Caco-2 (cell line): Measurements from ENCODE around the gene CSMD2. TPM values are rescaled to one million over a fixed set of nuclear protein-coding genes. Genes with fewer than 3 reads are reported as not detected.

Source experiments
- BruUV-seq: library from RNA; stranded (reverse); fragments of 400-500 nt; replicated peaks from 2 replicates; lab custom pipeline; 2021; lab: Mats Ljungman, UMichigan
- CTCF ChIA-PET: fragments of 300-600 bp; sonication (Branson Sonifier 250); formaldehyde crosslinking; loops from one replicate; lab custom pipeline; 2022; ENCODE audit warnings: antibody characterized with exemption; lab: Charles Lee
- POLR2A ChIA-PET: fragments of 300-600 bp; sonication (Branson Sonifier 250); formaldehyde crosslinking; loops from one replicate; lab custom pipeline; 2022; ENCODE audit warnings: antibody characterized with exemption; lab: Charles Lee
- DNase-seq, 2 experiments: peaks; one replicate each; pipeline versions ENCODE4 v3.0.0 to v3.0.0-alpha.2; 2020 to 2022
- H3K27me3 ChIP-seq: replicated peaks from 2 replicates; pipeline ENCODE4 v1.6.0; 2011; ENCODE audit warnings: low read length; ENCODE audit not compliant: control insufficient read depth, insufficient read depth
- H3K36me3 ChIP-seq: 2 replicates; pipeline ENCODE4 v1.5.1; 2011; ENCODE audit warnings: low read length; ENCODE audit not compliant: control insufficient read depth, insufficient read depth
- H3K4me1 ChIP-seq: fragments of 250-450 bp; sonication (Bioruptor Pico); 2 replicates; pipeline ENCODE4 v1.5.1; 2020; ENCODE audit warnings: mild to moderate bottlenecking
- H3K4me3 ChIP-seq: 2 replicates; pipeline ENCODE4 v1.5.1; 2011; ENCODE audit warnings: low read depth, mild to moderate bottlenecking, control low read depth, low read length
- H3K9me3 ChIP-seq: fragments of 250-450 bp; sonication (Bioruptor Pico); 2 replicates; pipeline ENCODE4 v1.5.1; 2020; ENCODE audit warnings: mild to moderate bottlenecking, moderate library complexity
- H3K27ac Mint-ChIP-seq: one replicate; pipeline ENCODE4 v1.8.0; 2022; ENCODE audit warnings: mixed read lengths; ENCODE audit not compliant: unreplicated experiment
- H3K27me3 Mint-ChIP-seq: one replicate; pipeline ENCODE4 v1.8.0; 2022; ENCODE audit warnings: mixed read lengths; ENCODE audit not compliant: insufficient read depth, unreplicated experiment
- H3K36me3 Mint-ChIP-seq: one replicate; pipeline ENCODE4 v1.8.0; 2022; ENCODE audit warnings: mild to moderate bottlenecking, mixed read lengths; ENCODE audit not compliant: insufficient read depth, unreplicated experiment
- H3K4me1 Mint-ChIP-seq: one replicate; pipeline ENCODE4 v1.8.0; 2022; ENCODE audit warnings: low read depth, mixed read lengths; ENCODE audit not compliant: unreplicated experiment
- H3K4me3 Mint-ChIP-seq: one replicate; pipeline ENCODE4 v1.8.0; 2022; ENCODE audit warnings: mild to moderate bottlenecking, moderate library complexity, mixed read lengths; ENCODE audit not compliant: unreplicated experiment
- H3K9me3 Mint-ChIP-seq: one replicate; pipeline ENCODE4 v1.8.0; 2022; ENCODE audit warnings: mixed read lengths; ENCODE audit not compliant: unreplicated experiment
- intact Hi-C: fragments of 100-400 bp; cut with micrococcal nuclease; formaldehyde crosslinking; loops from one replicate; pipeline ENCODE4 v1.10.0; 2022; ENCODE audit not compliant: unreplicated experiment
- total RNA-seq: library from RNA; stranded (reverse); gene quantifications from 2 replicates; pipeline ENCODE4 v1.2.3, GENCODE V29; 2022
- TF ChIP-seq, protein P1 (sequence below), 2 experiments: fragments of 200-600 bp in 1 of 2; IDR thresholded peaks; 1 replicate in 1 of 2; 2 replicates in 1 of 2; pipeline versions ENCODE4 v1.5.1 to v1.8.0; 2011 to 2022; ENCODE audit warnings: antibody characterized with exemption in 1 of 2, control low read depth in 1 of 2, inconsistent platforms in 1 of 2, low read depth in 1 of 2, low read length in 1 of 2, mild to moderate bottlenecking in 1 of 2, moderate library complexity in 1 of 2; ENCODE audit not compliant: insufficient read depth in 1 of 2, severe bottlenecking in 1 of 2, unreplicated experiment in 1 of 2

The CSMD2 gene
- total RNA-seq, 1 experiment from 2014 or later = not detected

DNA sequence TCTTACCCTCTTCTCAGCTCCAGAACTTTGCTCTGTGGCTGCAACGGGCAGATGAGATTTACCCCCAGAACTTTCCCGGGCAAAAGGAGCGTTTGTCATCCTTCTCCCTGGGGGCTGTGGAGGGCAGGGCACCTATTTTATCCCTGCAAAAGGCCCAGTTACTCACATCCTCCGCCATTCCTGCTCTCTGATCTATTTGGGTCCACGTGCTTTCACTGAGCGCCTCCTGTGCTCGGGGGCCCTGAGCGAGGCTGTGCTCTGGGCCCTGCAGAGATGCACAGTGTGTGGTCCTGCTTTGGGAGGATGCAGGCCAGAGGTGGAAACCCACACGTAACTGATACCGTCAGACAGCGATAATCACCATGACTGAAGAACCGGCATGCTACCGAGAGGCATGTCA, 2.4 kb upstream of the CSMD2 start:
- BruUV-seq = no TSS peak
- intact Hi-C loops = no loop called here
- H3K27me3 ChIP-seq = no peaks in the 10 kb centered on the region
- ChIA-PET CTCF (no interaction called here), POLR2A (no interaction called here)
- no peaks in the 10 kb centered on the region for H3K36me3 ChIP-seq
- DNase-seq = no peak
- H3K4me3 ChIP-seq = no peak overlapping the region
- H3K4me1 ChIP-seq = no peaks in the 10 kb centered on the region
- Mint-ChIP-seq H3K27ac (no peak overlapping the region), H3K27me3 (peaks cover 19% of the 10 kb centered on the region), H3K4me3 (no peak overlapping the region), H3K4me1 (no peaks in the 10 kb centered on the region), H3K36me3 (no peaks in the 10 kb centered on the region), H3K9me3 (no peaks in the 10 kb centered on the region)
- no peaks in the 10 kb centered on the region for H3K9me3 ChIP-seq
- TF ChIP-seq, protein P1, sequence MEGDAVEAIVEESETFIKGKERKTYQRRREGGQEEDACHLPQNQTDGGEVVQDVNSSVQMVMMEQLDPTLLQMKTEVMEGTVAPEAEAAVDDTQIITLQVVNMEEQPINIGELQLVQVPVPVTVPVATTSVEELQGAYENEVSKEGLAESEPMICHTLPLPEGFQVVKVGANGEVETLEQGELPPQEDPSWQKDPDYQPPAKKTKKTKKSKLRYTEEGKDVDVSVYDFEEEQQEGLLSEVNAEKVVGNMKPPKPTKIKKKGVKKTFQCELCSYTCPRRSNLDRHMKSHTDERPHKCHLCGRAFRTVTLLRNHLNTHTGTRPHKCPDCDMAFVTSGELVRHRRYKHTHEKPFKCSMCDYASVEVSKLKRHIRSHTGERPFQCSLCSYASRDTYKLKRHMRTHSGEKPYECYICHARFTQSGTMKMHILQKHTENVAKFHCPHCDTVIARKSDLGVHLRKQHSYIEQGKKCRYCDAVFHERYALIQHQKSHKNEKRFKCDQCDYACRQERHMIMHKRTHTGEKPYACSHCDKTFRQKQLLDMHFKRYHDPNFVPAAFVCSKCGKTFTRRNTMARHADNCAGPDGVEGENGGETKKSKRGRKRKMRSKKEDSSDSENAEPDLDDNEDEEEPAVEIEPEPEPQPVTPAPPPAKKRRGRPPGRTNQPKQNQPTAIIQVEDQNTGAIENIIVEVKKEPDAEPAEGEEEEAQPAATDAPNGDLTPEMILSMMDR (IDR thresholded peaks at IDR 0.05; ENCODE audit: insufficient read depth in 1 of 2, low read depth in 1 of 2, low read length in 1 of 2, severe bottlenecking in 1 of 2, unreplicated experiment in 1 of 2) = no peak

DNA sequence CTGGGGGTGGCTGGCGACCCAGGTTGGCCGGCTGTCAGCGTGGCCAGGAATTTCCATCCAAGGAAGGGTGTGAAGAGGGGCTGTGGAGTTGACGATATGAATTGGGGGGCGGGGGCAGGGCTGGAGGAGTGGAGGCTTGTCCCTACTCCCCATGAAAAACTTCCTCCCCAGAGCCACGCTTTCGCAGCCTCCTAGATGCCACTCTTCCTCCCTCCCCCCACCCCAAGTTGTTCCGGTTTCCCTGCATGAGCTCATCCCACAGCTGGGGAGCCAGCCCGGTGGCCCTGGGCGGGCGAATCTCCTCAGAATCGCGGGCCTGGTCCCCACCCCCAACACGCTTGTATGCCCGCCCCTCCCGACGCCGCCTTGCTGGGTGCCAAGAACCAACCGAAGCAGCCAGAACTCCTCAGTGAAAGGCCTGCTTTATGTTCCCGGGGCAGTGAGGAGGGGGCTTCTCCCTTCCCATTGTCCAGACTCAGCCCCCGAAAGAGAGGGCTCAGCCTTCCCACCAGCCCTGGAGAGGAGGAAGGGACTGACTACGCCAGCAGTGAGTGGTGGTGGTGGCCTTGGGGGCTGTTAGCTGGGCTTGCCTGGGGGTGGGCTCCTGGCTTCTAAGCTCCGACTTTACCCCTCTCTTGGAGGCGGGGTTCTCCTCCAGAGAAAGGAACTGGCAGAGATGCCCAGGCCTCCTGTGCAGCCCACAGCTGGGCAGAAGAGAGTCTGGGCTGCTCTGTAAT, 1.8 kb upstream of the CSMD2 start:
- BruUV-seq = no TSS peak
- Mint-ChIP-seq H3K27me3 (peaks cover 19% of the 10 kb centered on the region), H3K9me3 (no peaks in the 10 kb centered on the region), H3K27ac (no peak overlapping the region), H3K4me3 (no peak overlapping the region), H3K36me3 (no peaks in the 10 kb centered on the region), H3K4me1 (no peaks in the 10 kb centered on the region)
- DNase-seq = no peak
- H3K9me3 ChIP-seq = no peaks in the 10 kb centered on the region
- intact Hi-C loops = no loop called here
- CTCF ChIA-PET = no interaction called here
- H3K36me3 ChIP-seq = no peaks in the 10 kb centered on the region
- H3K27me3 ChIP-seq = no peaks in the 10 kb centered on the region
- H3K4me3 ChIP-seq = no peak overlapping the region
- TF ChIP-seq, protein P1 (IDR thresholded peaks at IDR 0.05; ENCODE audit: insufficient read depth in 1 of 2, low read depth in 1 of 2, low read length in 1 of 2, severe bottlenecking in 1 of 2, unreplicated experiment in 1 of 2) = no peak
- POLR2A ChIA-PET = no interaction called here
- no peaks in the 10 kb centered on the region for H3K4me1 ChIP-seq

DNA sequence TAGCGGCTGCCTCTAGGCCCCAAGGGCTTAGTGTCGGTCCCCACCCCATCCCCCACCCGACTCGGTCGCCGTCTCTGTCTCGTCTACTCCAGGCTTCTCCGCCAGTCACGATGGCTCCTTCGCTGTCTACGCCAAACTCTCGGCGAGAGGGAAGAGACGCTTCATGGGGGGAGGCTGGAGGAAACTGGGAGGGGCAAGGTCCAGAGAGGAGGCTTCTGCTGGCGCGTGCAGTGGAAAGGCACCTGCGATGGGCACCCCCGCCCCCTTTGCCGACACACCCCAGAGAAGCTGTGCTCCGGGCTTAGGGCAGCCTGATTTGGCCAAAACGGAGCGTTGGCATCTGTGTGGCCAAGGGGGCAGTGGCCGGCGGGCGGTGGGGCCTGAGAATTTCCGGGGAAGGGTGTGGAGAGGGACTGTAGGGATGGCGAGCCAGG, 1.2 kb upstream of the CSMD2 start:
- TF ChIP-seq, protein P1 (IDR thresholded peaks at IDR 0.05; ENCODE audit: insufficient read depth in 1 of 2, low read depth in 1 of 2, low read length in 1 of 2, severe bottlenecking in 1 of 2, unreplicated experiment in 1 of 2) = no peak
- H3K4me3 Mint-ChIP-seq = no peak overlapping the region
- BruUV-seq = no TSS peak
- no peak overlapping the region for H3K4me3 ChIP-seq
- H3K9me3 ChIP-seq = no peaks in the 10 kb centered on the region
- peaks cover 25% of the 10 kb centered on the region for H3K27me3 Mint-ChIP-seq
- intact Hi-C loops = no loop called here
- ChIA-PET POLR2A (no interaction called here), CTCF (no interaction called here)
- H3K36me3 Mint-ChIP-seq = no peaks in the 10 kb centered on the region
- H3K4me1 ChIP-seq = no peaks in the 10 kb centered on the region
- H3K36me3 ChIP-seq = no peaks in the 10 kb centered on the region
- no peak overlapping the region for H3K27ac Mint-ChIP-seq
- H3K27me3 ChIP-seq = no peaks in the 10 kb centered on the region
- no peak for DNase-seq
- no peaks in the 10 kb centered on the region for H3K4me1 Mint-ChIP-seq
- H3K9me3 Mint-ChIP-seq = no peaks in the 10 kb centered on the region
